ENCODE results near the gene TTC22.

- TF ChIP-seq CTCF (IDR thresholded peaks at IDR 0.05): no peak
- TF ChIP-seq EP300 (IDR thresholded peaks at IDR 0.05): no peak
Observed at GRCh38 chr1:54764922-54765561, 36.1 kb downstream of the TTC22 start.
